HEK293 (cell line): ENCODE data around the gene FAM199X.

Source experiments
- CTCF ChIA-PET: fragments of 350-600 bp; formaldehyde crosslinking; extraction: SDS; loops from one replicate; lab custom pipeline; 2021; ENCODE audit warnings: antibody characterized with exemption; lab: Yijun Ruan, JAX
- POLR2A ChIA-PET: fragments of 300-600 bp; formaldehyde crosslinking; extraction: SDS; loops from one replicate; lab custom pipeline; 2020; ENCODE audit warnings: antibody characterized with exemption, inconsistent platforms; lab: Yijun Ruan, JAX
- H3K27ac ChIP-seq: fragments of 200-500 bp; sonication (Bioruptor generic); 2 replicates; pipeline ENCODE4 v1.5.1; 2014; ENCODE audit warnings: low read depth, low read length, control low read depth, inconsistent platforms; ENCODE audit errors: extremely low read depth
- H3K36me3 ChIP-seq, 2 experiments: fragments of 200-500 bp in 1 of 2; sonication (Bioruptor generic) in 1 of 2; 1 replicate in 1 of 2; 2 replicates in 1 of 2; pipeline ENCODE4 v1.5.1; 2014 to 2017; ENCODE audit warnings: inconsistent platforms in 2 of 2, low read length in 2 of 2; ENCODE audit not compliant: control insufficient read depth in 2 of 2, insufficient read depth in 1 of 2
- H3K4me1 ChIP-seq: fragments of 200-500 bp; sonication (Bioruptor generic); 2 replicates; pipeline ENCODE4 v1.5.1; 2014; ENCODE audit warnings: mild to moderate bottlenecking, low read length, inconsistent platforms; ENCODE audit not compliant: control insufficient read depth, insufficient read depth
- H3K4me3 ChIP-seq: 2 replicates; pipeline ENCODE4 v1.5.1; 2011; ENCODE audit warnings: low read depth, mild to moderate bottlenecking, control low read depth, low read length, moderate library complexity
- H3K9me3 ChIP-seq: fragments of 200-500 bp; sonication (Bioruptor generic); 2 replicates; pipeline ENCODE4 v1.5.1; 2014; ENCODE audit warnings: low read depth, low read length, inconsistent platforms; ENCODE audit not compliant: control insufficient read depth, insufficient read depth
- GLIS1 ChIP-seq: fragments of 450-650 bp; formaldehyde crosslinking; IDR thresholded peaks from 2 replicates; pipeline ENCODE4 v1.5.1; 2016; ENCODE audit warnings: missing biosample characterization, missing genetic modification characterization
- KLF7 ChIP-seq: fragments of 450-650 bp; formaldehyde crosslinking; IDR thresholded peaks from 2 replicates; pipeline ENCODE4 v1.5.1; 2016; ENCODE audit warnings: missing biosample characterization, missing genetic modification characterization, borderline replicate concordance
- KLF9 ChIP-seq: fragments of 450-650 bp; formaldehyde crosslinking; IDR thresholded peaks from 2 replicates; pipeline ENCODE4 v1.5.1; 2016; ENCODE audit warnings: missing biosample characterization, missing genetic modification characterization, low read depth
- PRDM1 ChIP-seq: fragments of 450-650 bp; formaldehyde crosslinking; IDR thresholded peaks from 2 replicates; pipeline ENCODE4; 2016; ENCODE audit warnings: missing biosample characterization, missing genetic modification characterization
- SP2 ChIP-seq: fragments of 450-650 bp; formaldehyde crosslinking; IDR thresholded peaks from 2 replicates; pipeline ENCODE4 v1.5.1; 2016; ENCODE audit warnings: missing biosample characterization, missing genetic modification characterization
- ZFP37 ChIP-seq: fragments of 450-650 bp; formaldehyde crosslinking; IDR thresholded peaks from 2 replicates; pipeline ENCODE4 v1.5.1; 2016; ENCODE audit warnings: missing biosample characterization, missing genetic modification characterization
- ZNF211 ChIP-seq: fragments of 450-650 bp; formaldehyde crosslinking; IDR thresholded peaks from 2 replicates; pipeline ENCODE4 v1.5.1; 2016; ENCODE audit warnings: low read depth, missing biosample characterization, missing genetic modification characterization
- ZNF223 ChIP-seq: fragments of 450-650 bp; formaldehyde crosslinking; IDR thresholded peaks from 2 replicates; pipeline ENCODE4 v1.5.1; 2016; ENCODE audit warnings: missing biosample characterization, missing genetic modification characterization
- ZNF239 ChIP-seq: fragments of 450-650 bp; formaldehyde crosslinking; IDR thresholded peaks from 2 replicates; pipeline ENCODE4 v1.5.1; 2016; ENCODE audit warnings: missing biosample characterization, missing genetic modification characterization
- ZNF248 ChIP-seq: fragments of 450-650 bp; formaldehyde crosslinking; IDR thresholded peaks from 2 replicates; pipeline ENCODE4 v1.5.1; 2017; ENCODE audit warnings: missing biosample characterization, missing genetic modification characterization
- ZNF404 ChIP-seq: fragments of 450-650 bp; formaldehyde crosslinking; IDR thresholded peaks from 2 replicates; pipeline ENCODE4 v1.5.1; 2017; ENCODE audit warnings: missing biosample characterization, missing genetic modification characterization
- ZNF530 ChIP-seq: fragments of 450-650 bp; formaldehyde crosslinking; IDR thresholded peaks from 2 replicates; pipeline ENCODE4 v1.5.1; 2016; ENCODE audit warnings: low read depth, missing biosample characterization, missing genetic modification characterization
- ZNF549 ChIP-seq: fragments of 450-650 bp; IDR thresholded peaks from 2 replicates; pipeline ENCODE4 v1.5.1; 2018; ENCODE audit warnings: missing biosample characterization, missing genetic modification characterization, mild to moderate bottlenecking, inconsistent platforms, moderate library complexity
- ZNF571 ChIP-seq: fragments of 450-650 bp; formaldehyde crosslinking; IDR thresholded peaks from 2 replicates; pipeline ENCODE4 v1.5.0; 2017; ENCODE audit warnings: missing biosample characterization, missing genetic modification characterization
- ZNF596 ChIP-seq: fragments of 450-650 bp; IDR thresholded peaks from 2 replicates; pipeline ENCODE4 v1.5.0; 2018; ENCODE audit warnings: missing biosample characterization, mild to moderate bottlenecking, missing genetic modification characterization, moderate library complexity
- ZNF626 ChIP-seq: fragments of 450-650 bp; sonication (Bioruptor Pico); formaldehyde crosslinking; IDR thresholded peaks from 2 replicates; pipeline ENCODE4 v1.5.1; 2018; ENCODE audit warnings: missing biosample characterization, missing genetic modification characterization, inconsistent platforms
- ZNF707 ChIP-seq: fragments of 450-650 bp; formaldehyde crosslinking; IDR thresholded peaks from 2 replicates; pipeline ENCODE4 v1.5.1; 2016; ENCODE audit warnings: missing biosample characterization, missing genetic modification characterization
- ZNF768 ChIP-seq: fragments of 450-650 bp; formaldehyde crosslinking; IDR thresholded peaks from 2 replicates; pipeline ENCODE4 v1.5.1; 2018; ENCODE audit warnings: missing biosample characterization, mild to moderate bottlenecking, missing genetic modification characterization
- ZSCAN23 ChIP-seq: fragments of 450-650 bp; formaldehyde crosslinking; IDR thresholded peaks from 2 replicates; pipeline ENCODE4 v1.5.1; 2016; ENCODE audit warnings: missing biosample characterization, missing genetic modification characterization
- TF ChIP-seq, protein P1 (sequence below): fragments of 450-650 bp; formaldehyde crosslinking; IDR thresholded peaks from 2 replicates; pipeline ENCODE4 v1.5.1; 2017; ENCODE audit warnings: missing biosample characterization, missing genetic modification characterization
- TF ChIP-seq, protein P2 (sequence below): fragments of 450-650 bp; formaldehyde crosslinking; IDR thresholded peaks from 2 replicates; pipeline ENCODE4 v1.5.1; 2016; ENCODE audit warnings: missing biosample characterization, missing genetic modification characterization

The FAM199X gene

DNA sequence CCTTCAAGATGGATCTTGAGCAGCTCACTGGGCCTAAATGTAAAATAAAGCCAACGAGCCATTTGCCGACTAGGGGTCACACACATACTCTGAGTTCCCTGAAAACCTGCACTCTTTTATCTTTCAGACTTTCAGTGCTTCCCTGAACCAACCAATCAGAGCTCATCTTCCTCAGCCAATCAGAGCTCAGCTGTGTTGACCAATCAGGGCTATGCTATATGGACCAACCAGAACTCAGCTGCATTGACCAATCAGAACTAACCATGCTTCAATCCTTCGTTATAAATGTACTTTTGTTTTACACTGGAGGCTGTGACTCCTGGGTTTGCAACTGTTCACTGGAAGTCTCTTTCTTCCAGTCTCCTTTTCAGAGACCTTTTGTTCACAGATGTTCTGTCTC lies 28.8 kb upstream of the FAM199X start:
- Histone ChIP-seq H3K4me3 (no peak overlapping the region), H3K36me3 (no peaks in the 10 kb centered on the region), H3K27ac (no peak overlapping the region), H3K9me3 (no peaks in the 10 kb centered on the region), H3K4me1 (no peaks in the 10 kb centered on the region)
- CTCF ChIA-PET = interaction anchor here (0.6 to 3.4 kb wide), 15 partner anchors 11 to 506 kb away, joined by 3 to 37 read pairs (median 6); no protein-coding TSS in a partner anchor
- POLR2A ChIA-PET = no interaction called here
- TF ChIP-seq GLIS1 (no peak), SP2 (tag by site-specific recombination) (peak; percentile 47), ZNF239 (tag by site-specific recombination) (no peak)

GRCh38 chrX:104141087-104141760 lies 25.0 kb upstream of the FAM199X start:
- Histone ChIP-seq H3K36me3 (no peaks in the 10 kb centered on the region), H3K9me3 (no peaks in the 10 kb centered on the region), H3K4me1 (no peaks in the 10 kb centered on the region), H3K4me3 (no peak overlapping the region), H3K27ac (no peak overlapping the region)
- TF ChIP-seq ZNF211 (tag by site-specific recombination) (no peak), ZSCAN23 (tag by site-specific recombination) (no peak), ZFP37 (tag by site-specific recombination) (no peak), ZNF626 (tag by site-specific recombination) (no peak), ZNF223 (no peak), ZNF571 (no peak)
- TF ChIP-seq, protein P1, sequence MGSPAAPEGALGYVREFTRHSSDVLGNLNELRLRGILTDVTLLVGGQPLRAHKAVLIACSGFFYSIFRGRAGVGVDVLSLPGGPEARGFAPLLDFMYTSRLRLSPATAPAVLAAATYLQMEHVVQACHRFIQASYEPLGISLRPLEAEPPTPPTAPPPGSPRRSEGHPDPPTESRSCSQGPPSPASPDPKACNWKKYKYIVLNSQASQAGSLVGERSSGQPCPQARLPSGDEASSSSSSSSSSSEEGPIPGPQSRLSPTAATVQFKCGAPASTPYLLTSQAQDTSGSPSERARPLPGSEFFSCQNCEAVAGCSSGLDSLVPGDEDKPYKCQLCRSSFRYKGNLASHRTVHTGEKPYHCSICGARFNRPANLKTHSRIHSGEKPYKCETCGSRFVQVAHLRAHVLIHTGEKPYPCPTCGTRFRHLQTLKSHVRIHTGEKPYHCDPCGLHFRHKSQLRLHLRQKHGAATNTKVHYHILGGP (tag by site-specific recombination) = no peak
- ChIA-PET CTCF (interaction anchor here (1.1 to 1.3 kb wide), 2 partner anchors 42 to 296 kb away, joined by 3 to 5 read pairs; no protein-coding TSS in a partner anchor), POLR2A (no interaction called here)

DNA sequence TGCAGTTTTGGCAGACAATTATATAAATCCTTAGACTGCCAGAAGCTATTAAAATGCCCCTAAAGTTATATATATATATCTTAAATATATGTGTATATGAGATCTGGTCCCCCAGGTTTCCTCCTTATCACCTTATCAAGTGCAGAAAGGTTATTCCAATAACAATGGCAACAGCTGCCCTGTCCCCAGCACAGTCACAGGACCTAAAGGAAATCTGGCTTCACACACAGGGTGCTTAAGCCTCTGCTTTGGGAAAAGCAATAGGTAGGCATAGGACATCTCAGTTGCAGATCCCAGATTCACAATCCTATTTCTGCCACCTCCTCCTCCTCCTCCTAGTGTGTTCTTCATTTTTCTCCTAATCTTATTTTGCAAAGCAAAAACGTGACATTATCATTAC lies 15.2 kb upstream of the FAM199X start:
- no peak for TF ChIP-seq ZNF530 (tag by site-specific recombination)
- no peak for TF ChIP-seq ZNF549
- no peak for TF ChIP-seq KLF9 (tag by site-specific recombination)
- TF ChIP-seq PRDM1 (tag by site-specific recombination) = no peak
- TF ChIP-seq ZNF596 (tag by site-specific recombination) = no peak
- TF ChIP-seq ZNF707 = no peak
- no peak for TF ChIP-seq ZNF404
- no peak for TF ChIP-seq KLF7
- TF ChIP-seq ZNF768 (tag by site-specific recombination) = no peak
- TF ChIP-seq ZNF248 (tag by site-specific recombination) = no peak
- TF ChIP-seq, protein P2, sequence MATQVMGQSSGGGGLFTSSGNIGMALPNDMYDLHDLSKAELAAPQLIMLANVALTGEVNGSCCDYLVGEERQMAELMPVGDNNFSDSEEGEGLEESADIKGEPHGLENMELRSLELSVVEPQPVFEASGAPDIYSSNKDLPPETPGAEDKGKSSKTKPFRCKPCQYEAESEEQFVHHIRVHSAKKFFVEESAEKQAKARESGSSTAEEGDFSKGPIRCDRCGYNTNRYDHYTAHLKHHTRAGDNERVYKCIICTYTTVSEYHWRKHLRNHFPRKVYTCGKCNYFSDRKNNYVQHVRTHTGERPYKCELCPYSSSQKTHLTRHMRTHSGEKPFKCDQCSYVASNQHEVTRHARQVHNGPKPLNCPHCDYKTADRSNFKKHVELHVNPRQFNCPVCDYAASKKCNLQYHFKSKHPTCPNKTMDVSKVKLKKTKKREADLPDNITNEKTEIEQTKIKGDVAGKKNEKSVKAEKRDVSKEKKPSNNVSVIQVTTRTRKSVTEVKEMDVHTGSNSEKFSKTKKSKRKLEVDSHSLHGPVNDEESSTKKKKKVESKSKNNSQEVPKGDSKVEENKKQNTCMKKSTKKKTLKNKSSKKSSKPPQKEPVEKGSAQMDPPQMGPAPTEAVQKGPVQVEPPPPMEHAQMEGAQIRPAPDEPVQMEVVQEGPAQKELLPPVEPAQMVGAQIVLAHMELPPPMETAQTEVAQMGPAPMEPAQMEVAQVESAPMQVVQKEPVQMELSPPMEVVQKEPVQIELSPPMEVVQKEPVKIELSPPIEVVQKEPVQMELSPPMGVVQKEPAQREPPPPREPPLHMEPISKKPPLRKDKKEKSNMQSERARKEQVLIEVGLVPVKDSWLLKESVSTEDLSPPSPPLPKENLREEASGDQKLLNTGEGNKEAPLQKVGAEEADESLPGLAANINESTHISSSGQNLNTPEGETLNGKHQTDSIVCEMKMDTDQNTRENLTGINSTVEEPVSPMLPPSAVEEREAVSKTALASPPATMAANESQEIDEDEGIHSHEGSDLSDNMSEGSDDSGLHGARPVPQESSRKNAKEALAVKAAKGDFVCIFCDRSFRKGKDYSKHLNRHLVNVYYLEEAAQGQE = no peak
- Histone ChIP-seq H3K36me3 (no peaks in the 10 kb centered on the region), H3K27ac (no peak overlapping the region), H3K4me1 (no peaks in the 10 kb centered on the region), H3K4me3 (no peak overlapping the region), H3K9me3 (no peaks in the 10 kb centered on the region)
- ChIA-PET POLR2A (no interaction called here), CTCF (interaction anchor here (0.6 to 1.1 kb wide), 2 partner anchors 45 to 1003 kb away, joined by 3 read pairs; no protein-coding TSS in a partner anchor)
